PFSK-1 (cell line): ENCODE data around the gene PLS3.

Source experiments
- FOXP2 ChIP-seq: optimal IDR thresholded peaks from 2 replicates; pipeline ENCODE3; 2011; ENCODE audit warnings: borderline replicate concordance, control low read depth, inconsistent platforms; ENCODE audit not compliant: insufficient read depth; ENCODE audit errors: extremely low read length, extremely low read depth
- POLR2AphosphoS5 ChIP-seq: IDR thresholded peaks from 2 replicates; pipeline ENCODE4 v1.6.1; 2012; ENCODE audit warnings: low read depth, mild to moderate bottlenecking, control low read depth, low read length, moderate library complexity
- REST ChIP-seq, 2 experiments: IDR thresholded peaks; 2 replicates each; pipeline versions ENCODE4 v1.6.1 to v1.8.0; 2011 to 2012; ENCODE audit warnings: low read depth in 2 of 2, low read length in 2 of 2, control low read depth in 1 of 2, inconsistent platforms in 1 of 2, mild to moderate bottlenecking in 1 of 2, moderate library complexity in 1 of 2; ENCODE audit not compliant: insufficient read depth in 1 of 2
- SIN3A ChIP-seq: IDR thresholded peaks from 2 replicates; pipeline ENCODE4 v1.6.1; 2012; ENCODE audit warnings: mild to moderate bottlenecking, low read length, moderate library complexity, borderline replicate concordance; ENCODE audit not compliant: insufficient read depth
- TAF1 ChIP-seq: IDR thresholded peaks from 2 replicates; pipeline ENCODE4 v1.6.1; 2012; ENCODE audit warnings: low read length, control low read depth, borderline replicate concordance; ENCODE audit not compliant: insufficient read depth

- TF ChIP-seq REST (IDR thresholded peaks at IDR 0.05; ENCODE audit: insufficient read depth in 1 of 2, low read depth in 2 of 2, low read length in 2 of 2) (no peak), POLR2AphosphoS5 (no peak), SIN3A (no peak), TAF1 (no peak), FOXP2 (no peak)
These were observed 27.5 kb upstream of the PLS3 start for GRCh38 chrX:115533485-115533884.
